Breast epithelium (tissue), 4 donors: ENCODE measurements around the gene RAB28. TPM values are rescaled to one million over a fixed set of nuclear protein-coding genes. Genes with fewer than 3 reads are reported as not detected.

Experiments
- DNase-seq, 2 donors: peaks; one replicate each; pipeline ENCODE4 v3.0.0-alpha.2; 2019; ENCODE audit warnings: low spot score in 2 of 2
- H3K27ac ChIP-seq, 2 donors: fragments of 200-600 bp; sonication (generic) in 1 of 2; one replicate each; pipeline ENCODE4 v1.5.1; 2016 to 2019; ENCODE audit warnings: mild to moderate bottlenecking in 1 of 2
- H3K27me3 ChIP-seq, 2 donors: fragments of 200-600 bp; sonication (generic) in 1 of 2; one replicate each; pipeline versions ENCODE4 v1.5.1 to v1.6.0; 2017 to 2019; ENCODE audit warnings: control low read depth in 1 of 2, mild to moderate bottlenecking in 1 of 2
- H3K36me3 ChIP-seq: fragments of 200-600 bp; one replicate; pipeline ENCODE4 v1.5.1; 2019
- H3K4me1 ChIP-seq, 2 donors: fragments of 200-600 bp; sonication (generic); one replicate each; pipeline ENCODE4 v1.5.1; 2016 to 2019; ENCODE audit warnings: control low read depth in 1 of 2
- H3K4me3 ChIP-seq, 3 donors: fragments of 200-600 bp; sonication (generic); 1 replicate in 2 of 3; 2 replicates in 1 of 3; pipeline ENCODE4 v1.5.1; 2016 to 2019; ENCODE audit warnings: mild to moderate bottlenecking in 3 of 3, moderate library complexity in 2 of 3
- H3K9me3 ChIP-seq, 2 donors: fragments of 200-600 bp; sonication (generic) in 1 of 2; one replicate each; pipeline ENCODE4 v1.5.1; 2016 to 2019; ENCODE audit warnings: control low read depth in 1 of 2
- POLR2A ChIP-seq: fragments of 450-650 bp; IDR thresholded peaks from one replicate; pipeline ENCODE4 v1.6.1; 2016; ENCODE audit warnings: antibody characterized with exemption, mild to moderate bottlenecking, moderate library complexity
- POLR2AphosphoS5 ChIP-seq, 3 donors: sonication (generic); formaldehyde crosslinking; IDR thresholded peaks; one replicate each; pipeline ENCODE4 v1.6.1; 2017; ENCODE audit warnings: antibody characterized with exemption in 3 of 3
- intact Hi-C: fragments of 100-400 bp; cut with DNase I; formaldehyde crosslinking; loops from one replicate; pipeline ENCODE4 v1.15.1; 2023; ENCODE audit warnings: low total_unique reads
- total RNA-seq, 3 donors: library from RNA; depleted of rRNA; stranded (reverse); fragments of >200 nt; gene quantifications; one replicate each; pipeline ENCODE4 v1.1.0, GENCODE V29; 2016
- TF ChIP-seq, protein P1 (sequence below), 3 donors: fragments of 450-650 bp; IDR thresholded peaks; one replicate each; pipeline ENCODE4 v1.5.1; 2016 to 2017; ENCODE audit warnings: antibody characterized with exemption in 3 of 3, mild to moderate bottlenecking in 3 of 3, moderate library complexity in 3 of 3

RAB28 gene
- total RNA-seq, 3 donors from 2014 or later, result 21.9 to 27.8 (median 24.3) TPM

DNA sequence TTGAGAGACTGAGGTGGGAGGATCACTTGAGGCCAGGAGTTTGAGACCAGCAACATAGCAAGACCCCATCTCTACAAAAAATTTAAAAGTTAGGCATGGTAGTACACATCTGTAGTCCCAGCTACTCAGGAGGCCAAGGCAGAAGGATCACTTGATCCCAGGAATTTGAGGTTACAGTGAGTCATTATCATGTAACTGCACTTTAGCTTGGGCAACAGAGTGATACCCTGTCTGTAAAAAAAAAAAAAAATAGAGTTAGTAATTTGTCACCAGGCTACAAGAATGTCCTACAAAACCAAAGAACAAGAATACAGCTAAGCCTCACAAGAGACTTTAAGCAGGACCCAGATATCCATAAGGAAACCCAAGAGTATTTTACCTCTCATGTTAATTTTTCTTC is 27.0 kb upstream of the RAB28 start:
- intact Hi-C loops, result no loop called here
- no peaks in the 10 kb centered on the region for H3K9me3 ChIP-seq

DNA sequence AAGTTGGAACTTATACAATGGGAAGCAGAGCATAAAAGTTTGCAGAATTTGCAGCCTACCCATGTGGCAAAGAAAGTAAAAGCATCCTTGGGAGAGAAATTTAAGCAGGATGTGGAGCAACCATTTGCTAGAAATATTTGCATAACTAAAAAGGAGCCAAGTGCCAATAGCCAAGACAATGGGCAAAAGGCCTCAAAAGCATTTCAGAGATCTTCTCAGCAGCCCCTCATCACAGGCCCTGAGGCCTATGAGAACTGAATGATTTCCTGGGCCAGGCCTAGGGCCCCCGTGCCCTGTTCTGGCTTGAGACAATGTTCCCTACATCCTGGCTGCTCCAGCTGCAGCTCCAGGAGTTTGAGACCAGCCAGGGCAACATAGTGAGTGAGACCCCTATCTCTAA is 25.3 kb upstream of the RAB28 start:
- TF ChIP-seq, protein P1, sequence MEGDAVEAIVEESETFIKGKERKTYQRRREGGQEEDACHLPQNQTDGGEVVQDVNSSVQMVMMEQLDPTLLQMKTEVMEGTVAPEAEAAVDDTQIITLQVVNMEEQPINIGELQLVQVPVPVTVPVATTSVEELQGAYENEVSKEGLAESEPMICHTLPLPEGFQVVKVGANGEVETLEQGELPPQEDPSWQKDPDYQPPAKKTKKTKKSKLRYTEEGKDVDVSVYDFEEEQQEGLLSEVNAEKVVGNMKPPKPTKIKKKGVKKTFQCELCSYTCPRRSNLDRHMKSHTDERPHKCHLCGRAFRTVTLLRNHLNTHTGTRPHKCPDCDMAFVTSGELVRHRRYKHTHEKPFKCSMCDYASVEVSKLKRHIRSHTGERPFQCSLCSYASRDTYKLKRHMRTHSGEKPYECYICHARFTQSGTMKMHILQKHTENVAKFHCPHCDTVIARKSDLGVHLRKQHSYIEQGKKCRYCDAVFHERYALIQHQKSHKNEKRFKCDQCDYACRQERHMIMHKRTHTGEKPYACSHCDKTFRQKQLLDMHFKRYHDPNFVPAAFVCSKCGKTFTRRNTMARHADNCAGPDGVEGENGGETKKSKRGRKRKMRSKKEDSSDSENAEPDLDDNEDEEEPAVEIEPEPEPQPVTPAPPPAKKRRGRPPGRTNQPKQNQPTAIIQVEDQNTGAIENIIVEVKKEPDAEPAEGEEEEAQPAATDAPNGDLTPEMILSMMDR (IDR thresholded peaks at IDR 0.05), result no peak
- TF ChIP-seq POLR2A, result no peak
- TF ChIP-seq POLR2AphosphoS5 (IDR thresholded peaks at IDR 0.05), result no peak
- Histone ChIP-seq H3K4me1 (no peaks in the 10 kb centered on the region), H3K4me3 (no peak overlapping the region), H3K27ac (no peak overlapping the region), H3K27me3 (peaks cover 0 to 10% of the 10 kb centered on the region in 2 donors), H3K36me3 (no peaks in the 10 kb centered on the region), H3K9me3 (no peaks in the 10 kb centered on the region)
- no peak for DNase-seq
- intact Hi-C loops, result no loop called here

More for the DNA sequence above, 27.0 kb upstream of the RAB28 start:
- Histone ChIP-seq H3K36me3 (no peaks in the 10 kb centered on the region), H3K4me3 (no peak overlapping the region), H3K27ac (no peak overlapping the region), H3K4me1 (no peaks in the 10 kb centered on the region), H3K27me3 (peaks cover 0 to 10% of the 10 kb centered on the region in 2 donors)
- TF ChIP-seq, protein P1 (IDR thresholded peaks at IDR 0.05), result no peak
- TF ChIP-seq POLR2A, result no peak
- no peak for DNase-seq

DNA sequence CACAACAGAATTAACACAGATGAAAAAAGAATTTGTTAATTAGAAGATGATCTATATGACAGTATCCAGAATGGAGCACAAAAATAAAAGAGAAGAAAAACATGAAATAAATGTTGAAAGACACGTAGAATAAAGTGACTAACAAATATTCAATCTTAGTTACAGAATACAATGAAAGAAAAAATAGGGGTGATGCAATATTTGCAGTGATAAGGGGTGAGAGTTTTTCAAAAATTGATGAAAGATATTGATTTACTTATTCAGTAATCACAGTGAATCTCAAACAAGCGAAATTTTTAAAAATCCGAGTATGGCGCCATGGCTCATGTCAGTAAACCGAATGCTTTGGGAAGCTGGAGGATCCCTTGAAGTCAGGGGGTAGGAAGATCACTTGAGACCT is 20.2 kb upstream of the RAB28 start:
- H3K27ac ChIP-seq, result no peak overlapping the region
- TF ChIP-seq POLR2A (no peak), POLR2AphosphoS5 (IDR thresholded peaks at IDR 0.05) (no peak)
- TF ChIP-seq, protein P1 (IDR thresholded peaks at IDR 0.05), result no peak
- no peaks in the 10 kb centered on the region for H3K4me1 ChIP-seq
- intact Hi-C loops, result no loop called here
- no peaks in the 10 kb centered on the region for H3K9me3 ChIP-seq
- DNase-seq, result no peak
- peaks cover 0 to 15% of the 10 kb centered on the region in 2 donors for H3K27me3 ChIP-seq
- no peak overlapping the region for H3K4me3 ChIP-seq
- no peaks in the 10 kb centered on the region for H3K36me3 ChIP-seq

DNA sequence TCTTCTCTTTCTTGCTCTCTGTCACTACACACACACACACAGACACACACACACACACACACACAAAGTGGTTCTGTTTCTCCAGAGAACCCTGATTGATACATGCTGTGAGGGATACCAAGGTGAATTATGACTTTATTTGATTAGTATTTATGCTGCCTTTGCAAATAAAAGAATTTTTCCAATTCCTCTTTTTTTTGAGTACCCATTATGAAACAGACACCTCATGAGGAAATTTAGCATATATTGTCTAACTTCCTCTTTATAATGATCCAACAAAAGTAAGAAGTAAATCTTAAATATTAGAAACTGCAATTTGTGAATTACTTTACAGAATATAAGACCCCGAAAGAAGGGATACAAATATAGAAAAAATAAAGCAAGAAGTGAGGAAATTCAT is 14.3 kb upstream of the RAB28 start:
- Histone ChIP-seq H3K27me3 (peaks cover 0 to 18% of the 10 kb centered on the region in 2 donors), H3K4me3 (no peak overlapping the region), H3K36me3 (no peaks in the 10 kb centered on the region), H3K9me3 (no peaks in the 10 kb centered on the region), H3K4me1 (no peaks in the 10 kb centered on the region), H3K27ac (no peak overlapping the region)
- TF ChIP-seq POLR2AphosphoS5 (IDR thresholded peaks at IDR 0.05), result no peak
- intact Hi-C loops, result no loop called here
- DNase-seq, result no peak

DNA sequence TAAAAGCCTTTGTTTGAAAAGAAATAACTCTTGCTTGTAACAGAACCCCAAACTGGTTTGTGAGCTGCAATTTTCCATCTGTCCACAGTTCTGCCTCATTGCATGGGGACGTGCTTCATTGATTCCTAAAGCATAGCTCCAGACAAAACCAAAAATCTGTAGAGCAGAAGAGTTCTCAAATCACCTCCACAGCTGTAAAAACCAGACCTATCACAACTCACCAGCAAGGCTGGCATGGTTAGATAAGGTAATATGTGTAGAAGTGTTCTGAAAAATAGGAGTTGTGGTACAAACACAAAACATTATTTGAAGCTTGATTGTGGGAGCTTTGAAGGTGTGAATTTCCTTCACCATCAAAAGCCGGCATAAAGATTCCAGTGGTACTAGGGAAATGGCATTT is 12.5 kb upstream of the RAB28 start:
- no peaks in the 10 kb centered on the region for H3K9me3 ChIP-seq
- TF ChIP-seq POLR2AphosphoS5 (IDR thresholded peaks at IDR 0.05) (no peak), POLR2A (no peak)
- TF ChIP-seq, protein P1 (IDR thresholded peaks at IDR 0.05), result no peak
- peaks cover 0 to 18% of the 10 kb centered on the region in 2 donors for H3K27me3 ChIP-seq
- no peaks in the 10 kb centered on the region for H3K4me1 ChIP-seq
- H3K4me3 ChIP-seq, result no peak overlapping the region
- intact Hi-C loops, result no loop called here
- H3K27ac ChIP-seq, result no peak overlapping the region
- DNase-seq, result no peak
- no peaks in the 10 kb centered on the region for H3K36me3 ChIP-seq

DNA sequence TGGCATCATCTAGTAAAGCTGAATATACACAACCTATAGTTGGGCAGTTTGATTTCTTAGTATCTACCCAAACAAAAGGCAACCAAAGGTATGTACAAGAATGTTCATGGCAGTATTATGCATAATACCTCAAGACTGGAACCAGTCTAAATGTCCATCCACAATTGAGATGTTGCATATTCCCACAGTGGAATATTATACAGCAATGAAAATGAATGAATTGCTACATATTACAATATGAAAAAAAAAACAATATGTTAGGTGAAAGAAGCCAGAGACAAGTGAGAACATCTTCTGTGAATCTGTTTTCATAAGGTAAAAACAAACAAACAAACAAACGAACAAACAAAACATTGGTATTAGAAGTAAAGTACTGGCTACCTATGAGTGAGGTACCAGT is 11.6 kb upstream of the RAB28 start:
- no peaks in the 10 kb centered on the region for H3K4me1 ChIP-seq
- H3K9me3 ChIP-seq, result no peaks in the 10 kb centered on the region
- no peak overlapping the region for H3K4me3 ChIP-seq
- peaks cover 0 to 14% of the 10 kb centered on the region in 2 donors for H3K27me3 ChIP-seq
- H3K36me3 ChIP-seq, result no peaks in the 10 kb centered on the region
- intact Hi-C loops, result no loop called here
- no peak overlapping the region for H3K27ac ChIP-seq
- TF ChIP-seq POLR2A (no peak), POLR2AphosphoS5 (IDR thresholded peaks at IDR 0.05) (no peak)
- TF ChIP-seq, protein P1 (IDR thresholded peaks at IDR 0.05), result no peak
- DNase-seq, result no peak
